Ammon's horn (tissue), 1 donor: ENCODE measurements around the gene LUC7L.

Experiments used
- DNase-seq: peaks from one replicate; pipeline ENCODE4 v3.0.0-alpha.2; 2016; ENCODE audit warnings: low spot score

The LUC7L gene

DNA sequence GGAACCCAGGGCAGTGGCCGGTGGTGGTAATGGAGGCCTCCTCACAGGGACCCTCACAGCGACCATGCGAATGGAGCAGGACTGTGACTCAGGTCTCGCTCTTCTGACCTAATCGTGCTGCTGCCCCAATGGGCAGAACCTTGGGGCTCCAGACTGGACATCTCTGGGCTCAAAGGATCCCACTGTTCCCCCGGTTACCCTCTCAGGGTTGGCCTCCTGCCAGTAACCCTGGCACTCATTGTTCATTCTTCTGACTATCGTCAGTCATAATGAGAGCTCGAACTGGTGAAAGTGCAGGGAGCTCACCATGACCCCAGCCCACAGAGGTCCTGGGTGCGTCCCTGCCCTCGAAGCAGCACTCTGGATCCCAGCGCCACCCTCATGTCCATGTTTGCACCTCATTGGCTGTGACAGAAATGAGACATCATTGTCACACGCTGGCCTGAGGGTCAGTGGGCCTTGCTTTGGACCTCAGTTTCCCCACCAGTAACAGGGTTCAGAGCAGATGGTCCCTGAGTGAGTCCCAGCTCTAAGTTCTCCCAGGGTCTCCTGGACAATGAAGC, 86.8 kb downstream of the LUC7L start:
- DNase-seq, result peak; percentile 35

DNA sequence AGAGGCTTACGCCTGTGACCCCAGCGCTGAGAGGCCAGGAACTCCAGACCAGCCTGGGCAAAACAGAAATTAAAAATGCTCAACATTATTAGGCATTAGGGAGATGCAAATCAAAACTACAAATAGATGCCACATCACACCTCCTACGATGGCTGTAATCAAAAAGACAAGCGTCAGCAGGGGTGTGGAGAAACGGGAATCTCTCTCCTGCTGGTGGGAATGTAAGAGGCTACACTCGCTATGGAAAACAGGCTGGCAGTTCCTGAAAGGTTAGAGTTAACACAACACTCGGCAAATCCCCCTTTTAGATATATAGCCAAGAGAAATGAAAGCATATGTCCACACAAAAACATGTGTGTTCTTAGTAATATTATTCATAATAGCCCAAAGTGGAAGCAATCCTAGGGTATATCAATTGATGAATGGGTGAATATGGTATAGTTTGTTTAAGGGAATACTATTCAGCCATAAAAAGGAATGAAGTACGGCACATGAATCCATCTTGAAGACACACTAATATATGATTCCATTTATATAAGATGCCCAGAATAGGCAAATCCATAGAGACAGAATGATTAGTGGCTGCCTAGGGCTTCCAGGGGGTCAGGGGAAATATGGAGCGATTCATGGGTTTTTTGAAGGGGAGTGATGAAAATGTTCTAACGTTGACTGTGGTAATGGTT, 88.9 kb downstream of the LUC7L start:
- DNase-seq, result no peak
